A549 (cell line): ENCODE measurements around the gene ZNF507. TPM values are rescaled to one million over a fixed set of nuclear protein-coding genes. Genes with fewer than 3 reads are reported as not detected.

Source experiments
- ATAC-seq, 2 experiments: fragments of 200-7000 bp in 1 of 2; fragments of >200 bp in 1 of 2; cut with Nextera tagmentation in 1 of 2; cut with Tn5 transposase in 1 of 2; 3 replicates each; pipeline versions ENCODE4 v1.8.0 to v1.9.1; 2018 to 2020; ENCODE audit warnings: mild to moderate bottlenecking in 1 of 2, moderate library complexity in 1 of 2
- CTCF ChIA-PET: fragments of 300-600 bp; sonication (Branson Sonifier 250); formaldehyde crosslinking; extraction: SDS; loops from one replicate; lab custom pipeline; 2021; ENCODE audit warnings: antibody characterized with exemption, inconsistent platforms; lab: Yijun Ruan, JAX
- POLR2A ChIA-PET: fragments of 350-600 bp; formaldehyde crosslinking; extraction: SDS; loops from one replicate; lab custom pipeline; 2021; ENCODE audit warnings: antibody characterized with exemption, inconsistent platforms; lab: Yijun Ruan, JAX
- DNase-seq, 2 experiments: peaks; one replicate each; pipeline versions ENCODE4 v3.0.0 to v3.0.0-alpha.2; 2011 to 2016; ENCODE audit warnings: low read depth in 1 of 2, low spot score in 1 of 2
- FAIRE-seq: peaks from 2 replicates; lab custom pipeline; 2011; peaks lifted over from hg19 to GRCh38; lab: Jason Lieb, UNC
- H3K27ac ChIP-seq, 2 experiments: fragments of >200 bp; sonication (Bioruptor Twin); formaldehyde crosslinking; 3 replicates each; pipeline ENCODE4 v1.5.1; 2016 to 2017
- H3K4me1 ChIP-seq: fragments of >200 bp; sonication (Bioruptor Twin); formaldehyde crosslinking; 3 replicates; pipeline ENCODE4 v1.6.1; 2016
- H3K4me2 ChIP-seq: fragments of >200 bp; sonication (Bioruptor Twin); formaldehyde crosslinking; 3 replicates; pipeline ENCODE4 v1.6.1; 2016
- H3K4me3 ChIP-seq: fragments of >200 bp; sonication (Bioruptor Twin); formaldehyde crosslinking; 3 replicates; pipeline ENCODE4 v1.5.1; 2016
- H3K9me3 ChIP-seq: fragments of >200 bp; sonication (Bioruptor Twin); formaldehyde crosslinking; 3 replicates; pipeline ENCODE4 v1.6.1; 2016
- CBX8 ChIP-seq: fragments of 200-600 bp; sonication (generic); IDR thresholded peaks from 2 replicates; pipeline ENCODE4 v1.6.1; 2016
- CHD4 ChIP-seq: fragments of 200-600 bp; sonication (generic); IDR thresholded peaks from 2 replicates; pipeline ENCODE4 v1.6.1; 2016; ENCODE audit warnings: antibody characterized with exemption, mild to moderate bottlenecking, borderline replicate concordance
- EHF ChIP-seq: fragments of 250-450 bp; sonication (Bioruptor Pico); IDR thresholded peaks from 2 replicates; pipeline ENCODE4 v1.5.0; 2020; ENCODE audit warnings: mild to moderate bottlenecking
- ESRRA ChIP-seq: fragments of 150-350 bp; IDR thresholded peaks from 2 replicates; pipeline ENCODE4 v1.6.1; 2014; ENCODE audit warnings: mild to moderate bottlenecking, low read length, borderline replicate concordance
- FOSL2 ChIP-seq, 2 experiments: fragments of 450-650 bp in 1 of 2; fragments of >200 bp in 1 of 2; sonication (Bioruptor Twin) in 1 of 2; formaldehyde crosslinking; IDR thresholded peaks; 2 replicates each; pipeline versions ENCODE4 v1.5.0 to v1.6.1; 2016 to 2020; ENCODE audit warnings: mild to moderate bottlenecking in 1 of 2, moderate library complexity in 1 of 2
- GATA3 ChIP-seq: IDR thresholded peaks from 2 replicates; pipeline ENCODE4 v1.6.1; 2012; ENCODE audit warnings: borderline replicate concordance
- HDAC2 ChIP-seq: fragments of 200-600 bp; sonication (generic); IDR thresholded peaks from 2 replicates; pipeline ENCODE4 v1.6.1; 2016
- HEYL ChIP-seq: fragments of 250-450 bp; sonication (Bioruptor Pico); IDR thresholded peaks from 2 replicates; pipeline ENCODE4 v1.8.0; 2021; ENCODE audit warnings: mild to moderate bottlenecking, moderate library complexity
- HOXB13 ChIP-seq: fragments of 250-450 bp; sonication (Bioruptor Pico); IDR thresholded peaks from 2 replicates; pipeline ENCODE4 v1.5.0; 2020; ENCODE audit warnings: low read depth, mild to moderate bottlenecking, moderate library complexity
- HOXB5 ChIP-seq: fragments of 250-450 bp; sonication (Bioruptor Pico); IDR thresholded peaks from 2 replicates; pipeline ENCODE4 v1.5.0; 2020; ENCODE audit warnings: mild to moderate bottlenecking, moderate library complexity
- JUNB ChIP-seq: fragments of >200 bp; sonication (Bioruptor Twin); formaldehyde crosslinking; IDR thresholded peaks from 2 replicates; pipeline ENCODE4 v1.6.1; 2016
- KDM5A ChIP-seq: fragments of 200-600 bp; sonication (generic); IDR thresholded peaks from 2 replicates; pipeline ENCODE4 v1.6.1; 2016; ENCODE audit warnings: antibody characterized with exemption, mild to moderate bottlenecking
- MYC ChIP-seq: IDR thresholded peaks from 2 replicates; pipeline ENCODE4 v1.6.1; 2012; ENCODE audit warnings: mild to moderate bottlenecking, inconsistent platforms, low read length, improper control_type of control experiment, borderline replicate concordance
- NPAS2 ChIP-seq: fragments of 250-450 bp; sonication (Bioruptor Pico); IDR thresholded peaks from 2 replicates; pipeline ENCODE4 v1.8.0; 2022; ENCODE audit warnings: mild to moderate bottlenecking, moderate library complexity, borderline replicate concordance
- POLR2A ChIP-seq: IDR thresholded peaks from 2 replicates; pipeline ENCODE4 v1.6.1; 2012; ENCODE audit warnings: mild to moderate bottlenecking, low read length
- POLR2AphosphoS2 ChIP-seq: conservative IDR thresholded peaks from 2 replicates; pipeline ENCODE4 v1.6.1; 2012; ENCODE audit warnings: low read length, improper control_type of control experiment, inconsistent platforms
- RARB ChIP-seq: fragments of 250-450 bp; sonication (Bioruptor Pico); IDR thresholded peaks from 2 replicates; pipeline ENCODE4 v1.8.0; 2021; ENCODE audit warnings: mild to moderate bottlenecking, moderate library complexity
- RCOR1 ChIP-seq: fragments of 150-350 bp; IDR thresholded peaks from 2 replicates; pipeline ENCODE4 v1.6.1; 2014; ENCODE audit warnings: antibody characterized with exemption, low read length, low read depth
- RFX5 ChIP-seq: fragments of 450-650 bp; IDR thresholded peaks from 2 replicates; pipeline ENCODE4 v1.7.1; 2014; ENCODE audit warnings: antibody characterized with exemption, mild to moderate bottlenecking, moderate library complexity
- RNF2 ChIP-seq: fragments of 200-600 bp; sonication (generic); IDR thresholded peaks from 2 replicates; pipeline ENCODE4 v1.6.1; 2016; ENCODE audit warnings: low read depth, mild to moderate bottlenecking, antibody characterized with exemption, moderate library complexity, borderline replicate concordance
- SMC3 ChIP-seq: fragments of >200 bp; sonication (Bioruptor Twin); formaldehyde crosslinking; IDR thresholded peaks from 3 replicates; pipeline ENCODE4 v1.6.1; 2018; ENCODE audit warnings: inconsistent platforms
- SREBF2 ChIP-seq: fragments of 450-650 bp; IDR thresholded peaks from 2 replicates; pipeline ENCODE4 v1.6.1; 2014; ENCODE audit warnings: mild to moderate bottlenecking, moderate library complexity
- TFCP2L1 ChIP-seq: fragments of 250-450 bp; sonication (Bioruptor Pico); IDR thresholded peaks from 2 replicates; pipeline ENCODE4 v1.5.0; 2021; ENCODE audit warnings: mild to moderate bottlenecking
- ZFP36 ChIP-seq: fragments of 450-650 bp; IDR thresholded peaks from 2 replicates; pipeline ENCODE4 v1.6.1; 2014; ENCODE audit warnings: borderline replicate concordance; ENCODE audit not compliant: partially characterized antibody
- ZSCAN20 ChIP-seq: fragments of 250-450 bp; sonication (Bioruptor Pico); IDR thresholded peaks from 2 replicates; pipeline ENCODE4 v1.8.0; 2022; ENCODE audit warnings: mild to moderate bottlenecking, moderate library complexity
- WGBS: methylation state at CpG from one replicate; pipeline ENCODE4 v1.1.6; 2017; ENCODE audit errors: missing lambda C conversion rate; 5-methylcytosine and 5-hydroxymethylcytosine counted together
- polyA plus RNA-seq, 4 experiments: library from polyadenylated mRNA; depleted of rRNA in 3 of 4; stranded (reverse); fragments of >200 nt; fragmentation: RNase III in 1 of 4; extraction: RNeasy Plus Mini Kit Qiagen cat#74134 plus additional on column Dnase treatment in 1 of 4; gene quantifications; 2 replicates in 3 of 4; 3 replicates in 1 of 4; pipeline ENCODE4 v1.2.3, GENCODE V29; 2011 to 2017
- TF ChIP-seq, protein P1 (sequence below): fragments of >200 bp; sonication (Bioruptor Twin); formaldehyde crosslinking; IDR thresholded peaks from 3 replicates; pipeline ENCODE4 v1.6.1; 2016
- TF ChIP-seq, protein P2 (sequence below): fragments of 450-650 bp; IDR thresholded peaks from 2 replicates; pipeline ENCODE4 v1.6.1; 2014; ENCODE audit warnings: antibody characterized with exemption
- TF ChIP-seq, protein P3 (sequence below): IDR thresholded peaks from 2 replicates; pipeline ENCODE4 v1.6.1; 2012; ENCODE audit warnings: low read depth, borderline replicate concordance
- TF ChIP-seq, protein P4 (sequence below): fragments of >200 bp; sonication (Bioruptor Twin); formaldehyde crosslinking; IDR thresholded peaks from 3 replicates; pipeline ENCODE4 v1.5.1; 2016

Gene ZNF507
- polyA plus RNA-seq, 2 of the 4 experiments (the other 2 are of a cell fraction), result 14.6 to 49.8 TPM

DNA sequence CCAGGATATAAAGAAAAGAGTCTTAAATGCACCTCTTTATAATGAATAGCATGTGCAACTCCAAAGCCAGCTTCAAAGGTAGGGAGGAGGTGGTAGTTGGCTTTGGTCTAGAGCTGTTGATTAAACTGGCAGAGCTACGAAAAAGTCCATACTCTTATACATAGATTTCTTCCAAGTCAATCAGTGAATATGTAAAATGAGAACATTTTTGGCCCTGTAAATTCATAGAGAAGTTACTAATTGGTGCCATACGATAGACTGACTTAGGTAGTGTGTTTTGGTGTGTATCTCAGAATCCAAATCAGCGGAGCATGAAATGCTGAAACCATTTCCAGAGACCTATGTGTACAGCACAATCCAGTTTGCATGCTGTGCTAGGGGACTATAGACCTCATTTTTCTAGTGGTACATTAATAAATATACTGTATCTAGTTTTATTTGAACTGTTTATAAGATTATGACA lies 43.0 kb downstream of the ZNF507 start:
- H3K4me3 ChIP-seq, result no peak overlapping the region
- no peak for ATAC-seq
- no peaks in the 10 kb centered on the region for H3K4me1 ChIP-seq
- no peaks in the 10 kb centered on the region for H3K9me3 ChIP-seq
- H3K4me2 ChIP-seq, result no peak overlapping the region
- no peak overlapping the region for H3K27ac ChIP-seq
- DNase-seq, result no peak
- no peak for FAIRE-seq
- ChIA-PET CTCF (interaction anchor here (1.0 to 2.3 kb wide), 10 partner anchors 9 to 1705 kb away, joined by 3 to 8 read pairs (median 4); partner anchors contain the start of gene DPY19L3), POLR2A (interaction anchor here (2.2 to 4.7 kb wide), 2 partner anchors 17 to 43 kb away, joined by 8 to 26 read pairs; partner anchors contain the start of genes DPY19L3 and ZNF507)
- TF ChIP-seq ESRRA (no peak), FOSL2 (IDR thresholded peaks at IDR 0.05) (no peak), FOSL2 (CRISPR knock-in tag; IDR thresholded peaks at IDR 0.05) (no peak), NPAS2 (no peak), SMC3 (no peak), RNF2 (no peak), POLR2A (no peak), CHD4 (no peak), RFX5 (no peak), ZSCAN20 (CRISPR knock-in tag) (no peak), CBX8 (no peak), HEYL (CRISPR knock-in tag) (no peak), RARB (CRISPR knock-in tag) (no peak), HDAC2 (no peak), GATA3 (no peak), EHF (CRISPR knock-in tag) (no peak)
- TF ChIP-seq, protein P1, sequence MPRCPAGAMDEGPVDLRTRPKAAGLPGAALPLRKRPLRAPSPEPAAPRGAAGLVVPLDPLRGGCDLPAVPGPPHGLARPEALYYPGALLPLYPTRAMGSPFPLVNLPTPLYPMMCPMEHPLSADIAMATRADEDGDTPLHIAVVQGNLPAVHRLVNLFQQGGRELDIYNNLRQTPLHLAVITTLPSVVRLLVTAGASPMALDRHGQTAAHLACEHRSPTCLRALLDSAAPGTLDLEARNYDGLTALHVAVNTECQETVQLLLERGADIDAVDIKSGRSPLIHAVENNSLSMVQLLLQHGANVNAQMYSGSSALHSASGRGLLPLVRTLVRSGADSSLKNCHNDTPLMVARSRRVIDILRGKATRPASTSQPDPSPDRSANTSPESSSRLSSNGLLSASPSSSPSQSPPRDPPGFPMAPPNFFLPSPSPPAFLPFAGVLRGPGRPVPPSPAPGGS, result no peak
- TF ChIP-seq, protein P2, sequence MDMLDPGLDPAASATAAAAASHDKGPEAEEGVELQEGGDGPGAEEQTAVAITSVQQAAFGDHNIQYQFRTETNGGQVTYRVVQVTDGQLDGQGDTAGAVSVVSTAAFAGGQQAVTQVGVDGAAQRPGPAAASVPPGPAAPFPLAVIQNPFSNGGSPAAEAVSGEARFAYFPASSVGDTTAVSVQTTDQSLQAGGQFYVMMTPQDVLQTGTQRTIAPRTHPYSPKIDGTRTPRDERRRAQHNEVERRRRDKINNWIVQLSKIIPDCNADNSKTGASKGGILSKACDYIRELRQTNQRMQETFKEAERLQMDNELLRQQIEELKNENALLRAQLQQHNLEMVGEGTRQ, result no peak
- WGBS, result 92% methylated on average over 3 of the region's 3 CpGs

DNA sequence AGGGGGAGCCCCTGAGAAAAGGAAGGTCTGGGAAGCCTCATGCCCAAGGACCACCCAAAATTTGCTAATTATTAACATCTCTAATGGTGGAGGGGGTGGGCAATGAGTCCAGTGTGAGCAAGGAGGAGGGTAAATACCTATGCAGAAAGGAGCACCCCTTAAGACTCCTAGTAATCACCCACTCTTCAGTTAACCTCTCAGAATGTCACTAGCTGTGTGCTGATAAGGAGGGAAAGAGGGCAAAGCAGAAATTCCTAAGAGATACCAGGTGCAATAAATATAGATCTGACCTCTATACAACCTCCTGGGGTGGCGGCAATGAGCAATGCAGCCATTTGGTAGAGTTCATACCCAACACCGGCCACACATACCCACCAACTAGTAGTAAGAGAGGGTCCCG lies 47.5 kb downstream of the ZNF507 start:
- H3K4me1 ChIP-seq, result peaks cover 4% of the 10 kb centered on the region
- TF ChIP-seq, protein P3, sequence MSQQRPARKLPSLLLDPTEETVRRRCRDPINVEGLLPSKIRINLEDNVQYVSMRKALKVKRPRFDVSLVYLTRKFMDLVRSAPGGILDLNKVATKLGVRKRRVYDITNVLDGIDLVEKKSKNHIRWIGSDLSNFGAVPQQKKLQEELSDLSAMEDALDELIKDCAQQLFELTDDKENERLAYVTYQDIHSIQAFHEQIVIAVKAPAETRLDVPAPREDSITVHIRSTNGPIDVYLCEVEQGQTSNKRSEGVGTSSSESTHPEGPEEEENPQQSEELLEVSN, result no peak
- no peak overlapping the region for H3K4me2 ChIP-seq
- peak in 1 of 2 experiments; percentile 29; a peak in 3 of 6 replicates for ATAC-seq
- POLR2A ChIA-PET, result interaction anchor here (1.5 kb wide), 1 partner anchor 13 kb away, joined by 4 read pairs; the partner anchor contains the start of gene DPY19L3
- CTCF ChIA-PET, result interaction anchor here (1.1 to 1.3 kb wide), 3 partner anchors 8 to 18 kb away, joined by 3 to 6 read pairs (median 3); partner anchors contain the start of gene DPY19L3
- no peaks in the 10 kb centered on the region for H3K9me3 ChIP-seq
- H3K27ac ChIP-seq, result no peak overlapping the region
- no peak for FAIRE-seq
- H3K4me3 ChIP-seq, result no peak overlapping the region
- 95% methylated on average over 3 of the region's 3 CpGs for WGBS
- no peak for DNase-seq

DNA sequence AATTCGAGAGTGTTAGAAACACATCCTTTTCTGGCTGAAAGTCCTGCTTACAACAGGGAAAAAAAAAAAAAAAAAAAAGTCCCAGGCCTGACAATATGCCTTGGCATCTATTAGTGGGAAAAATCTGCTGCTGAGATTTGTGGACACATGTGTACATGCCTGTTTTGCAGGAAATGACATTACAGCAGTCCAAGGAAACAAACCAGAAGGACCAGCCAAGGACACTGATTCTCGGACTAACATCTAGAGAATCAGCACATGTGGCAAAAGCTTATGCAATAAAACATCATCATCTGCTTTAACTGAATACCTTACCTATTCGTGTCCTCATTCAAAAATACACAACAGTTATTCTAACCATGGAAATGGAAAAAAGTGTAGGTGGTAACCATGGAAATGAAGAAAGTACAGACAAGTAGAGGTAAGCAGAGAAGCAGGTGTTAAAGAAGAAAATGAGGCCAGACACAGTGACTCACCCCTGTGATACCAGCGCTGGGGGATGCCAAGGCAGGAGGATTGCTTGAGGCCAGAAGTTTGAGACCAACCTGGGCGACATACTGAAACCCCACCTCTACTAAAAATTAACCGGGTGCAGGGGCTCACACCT lies 50.7 kb downstream of the ZNF507 start:
- no peak for ATAC-seq
- FAIRE-seq, result peak; percentile 89

More for the DNA sequence above, 50.7 kb downstream of the ZNF507 start:
- Histone ChIP-seq H3K4me1 (peaks cover 9% of the 10 kb centered on the region), H3K4me2 (no peak overlapping the region), H3K27ac (no peak overlapping the region), H3K9me3 (no peaks in the 10 kb centered on the region), H3K4me3 (no peak overlapping the region)
- ChIA-PET POLR2A (interaction anchor here (0.7 to 1.8 kb wide), 3 partner anchors 9 to 23 kb away, joined by 5 to 11 read pairs (median 7); partner anchors contain the start of gene DPY19L3), CTCF (interaction anchor here (1.0 to 4.6 kb wide), 5 partner anchors 9 to 174 kb away, joined by 3 to 21 read pairs (median 4); no protein-coding TSS in a partner anchor)
- no peak for DNase-seq
- 82% methylated on average over 6 of the region's 6 CpGs for WGBS
- TF ChIP-seq NPAS2 (no peak), HOXB13 (CRISPR knock-in tag) (no peak), KDM5A (no peak), CHD4 (no peak), MYC (no peak), SREBF2 (no peak), HOXB5 (CRISPR knock-in tag) (no peak), SMC3 (no peak), JUNB (no peak), TFCP2L1 (CRISPR knock-in tag) (no peak), RCOR1 (no peak), ZFP36 (no peak), ESRRA (no peak), POLR2AphosphoS2 (no peak), HDAC2 (no peak)
- TF ChIP-seq, protein P4, sequence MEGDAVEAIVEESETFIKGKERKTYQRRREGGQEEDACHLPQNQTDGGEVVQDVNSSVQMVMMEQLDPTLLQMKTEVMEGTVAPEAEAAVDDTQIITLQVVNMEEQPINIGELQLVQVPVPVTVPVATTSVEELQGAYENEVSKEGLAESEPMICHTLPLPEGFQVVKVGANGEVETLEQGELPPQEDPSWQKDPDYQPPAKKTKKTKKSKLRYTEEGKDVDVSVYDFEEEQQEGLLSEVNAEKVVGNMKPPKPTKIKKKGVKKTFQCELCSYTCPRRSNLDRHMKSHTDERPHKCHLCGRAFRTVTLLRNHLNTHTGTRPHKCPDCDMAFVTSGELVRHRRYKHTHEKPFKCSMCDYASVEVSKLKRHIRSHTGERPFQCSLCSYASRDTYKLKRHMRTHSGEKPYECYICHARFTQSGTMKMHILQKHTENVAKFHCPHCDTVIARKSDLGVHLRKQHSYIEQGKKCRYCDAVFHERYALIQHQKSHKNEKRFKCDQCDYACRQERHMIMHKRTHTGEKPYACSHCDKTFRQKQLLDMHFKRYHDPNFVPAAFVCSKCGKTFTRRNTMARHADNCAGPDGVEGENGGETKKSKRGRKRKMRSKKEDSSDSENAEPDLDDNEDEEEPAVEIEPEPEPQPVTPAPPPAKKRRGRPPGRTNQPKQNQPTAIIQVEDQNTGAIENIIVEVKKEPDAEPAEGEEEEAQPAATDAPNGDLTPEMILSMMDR, result no peak
